Measurements from ENCODE around the gene GTPBP8. TPM values are rescaled to one million over a fixed set of nuclear protein-coding genes. Genes with fewer than 3 reads are reported as not detected.
A peak's percentile ranks its signal among the peaks of the same experiment; 100 is the strongest.

The GTPBP8 gene
- total RNA-seq, 3 donors from 2014 or later: 11.8 to 17.4 (median 17.0) TPM

- H3K4me1 ChIP-seq (ENCODE audit: low read depth): peaks cover 3% of the 10 kb centered on the region
- no peaks in the 10 kb centered on the region for H3K9me3 ChIP-seq
- ATAC-seq (no peak), DNase-seq (no peak)
- no peak overlapping the region for H3K4me3 ChIP-seq
- H3K36me3 ChIP-seq (ENCODE audit: low read depth): no peaks in the 10 kb centered on the region
- intact Hi-C loops (cut with DNase I, micrococcal nuclease): no loop called here
- no peak for TF ChIP-seq CTCF (IDR thresholded peaks at IDR 0.05)
Measured at GRCh38 chr3:113021471-113021870, 30.7 kb downstream of the GTPBP8 start.

- no peak for TF ChIP-seq CTCF (IDR thresholded peaks at IDR 0.05)
- no peaks in the 10 kb centered on the region for H3K4me1 ChIP-seq (ENCODE audit: low read depth)
- intact Hi-C loops (cut with DNase I, micrococcal nuclease): no loop called here
- H3K4me3 ChIP-seq: no peak overlapping the region
- H3K9me3 ChIP-seq: no peaks in the 10 kb centered on the region
- DNase-seq: no peak
- no peak for ATAC-seq
- no peaks in the 10 kb centered on the region for H3K36me3 ChIP-seq (ENCODE audit: low read depth)
Measured at GRCh38 chr3:113034011-113034410, 43.2 kb downstream of the GTPBP8 start.

- TF ChIP-seq CTCF (IDR thresholded peaks at IDR 0.05): peak; percentile 61
- Histone ChIP-seq H3K9me3 (no peaks in the 10 kb centered on the region), H3K4me3 (no peak overlapping the region), H3K4me1 (ENCODE audit: low read depth) (no peaks in the 10 kb centered on the region), H3K36me3 (ENCODE audit: low read depth) (no peaks in the 10 kb centered on the region)
- intact Hi-C loops (cut with DNase I, micrococcal nuclease): no loop called here
- ATAC-seq (peak; percentile 93), DNase-seq (peak in 1 of 3 donors; percentile 64)
Measured at GRCh38 chr3:113035387-113035982, 44.7 kb downstream of the GTPBP8 start.

GRCh38 chr3:113038328-113038727 is 47.5 kb downstream of the GTPBP8 start:
- DNase-seq (no peak), ATAC-seq (no peak)
- no peaks in the 10 kb centered on the region for H3K9me3 ChIP-seq
- intact Hi-C loops (cut with DNase I, micrococcal nuclease): no loop called here
- H3K4me1 ChIP-seq (ENCODE audit: low read depth): no peaks in the 10 kb centered on the region
- H3K4me3 ChIP-seq: no peak overlapping the region
- no peaks in the 10 kb centered on the region for H3K36me3 ChIP-seq (ENCODE audit: low read depth)
- no peak for TF ChIP-seq CTCF (IDR thresholded peaks at IDR 0.05)

GRCh38 chr3:113039546-113039945 is 48.8 kb downstream of the GTPBP8 start:
- intact Hi-C loops (cut with DNase I, micrococcal nuclease): no loop called here
- ATAC-seq: peak; percentile 23
- no peak for DNase-seq
- H3K9me3 ChIP-seq: no peaks in the 10 kb centered on the region
- H3K4me3 ChIP-seq: no peak overlapping the region
- TF ChIP-seq CTCF (IDR thresholded peaks at IDR 0.05): no peak
- H3K4me1 ChIP-seq (ENCODE audit: low read depth): no peaks in the 10 kb centered on the region
- H3K36me3 ChIP-seq (ENCODE audit: low read depth): no peaks in the 10 kb centered on the region

GRCh38 chr3:113040231-113040630 is 49.4 kb downstream of the GTPBP8 start:
- no peak overlapping the region for H3K4me3 ChIP-seq
- no peaks in the 10 kb centered on the region for H3K36me3 ChIP-seq (ENCODE audit: low read depth)
- no peaks in the 10 kb centered on the region for H3K4me1 ChIP-seq (ENCODE audit: low read depth)
- TF ChIP-seq CTCF (IDR thresholded peaks at IDR 0.05): no peak
- intact Hi-C loops (cut with DNase I, micrococcal nuclease): no loop called here
- ATAC-seq (no peak), DNase-seq (no peak)
- H3K9me3 ChIP-seq: no peaks in the 10 kb centered on the region
